ENCODE data around the gene LRRC40.
"Not testable (repeated sequence)": the region's sequence is repeated elsewhere in the genome, so short reads cannot be mapped to it uniquely, and the experiment has no call there.

LRRC40 gene

DNA sequence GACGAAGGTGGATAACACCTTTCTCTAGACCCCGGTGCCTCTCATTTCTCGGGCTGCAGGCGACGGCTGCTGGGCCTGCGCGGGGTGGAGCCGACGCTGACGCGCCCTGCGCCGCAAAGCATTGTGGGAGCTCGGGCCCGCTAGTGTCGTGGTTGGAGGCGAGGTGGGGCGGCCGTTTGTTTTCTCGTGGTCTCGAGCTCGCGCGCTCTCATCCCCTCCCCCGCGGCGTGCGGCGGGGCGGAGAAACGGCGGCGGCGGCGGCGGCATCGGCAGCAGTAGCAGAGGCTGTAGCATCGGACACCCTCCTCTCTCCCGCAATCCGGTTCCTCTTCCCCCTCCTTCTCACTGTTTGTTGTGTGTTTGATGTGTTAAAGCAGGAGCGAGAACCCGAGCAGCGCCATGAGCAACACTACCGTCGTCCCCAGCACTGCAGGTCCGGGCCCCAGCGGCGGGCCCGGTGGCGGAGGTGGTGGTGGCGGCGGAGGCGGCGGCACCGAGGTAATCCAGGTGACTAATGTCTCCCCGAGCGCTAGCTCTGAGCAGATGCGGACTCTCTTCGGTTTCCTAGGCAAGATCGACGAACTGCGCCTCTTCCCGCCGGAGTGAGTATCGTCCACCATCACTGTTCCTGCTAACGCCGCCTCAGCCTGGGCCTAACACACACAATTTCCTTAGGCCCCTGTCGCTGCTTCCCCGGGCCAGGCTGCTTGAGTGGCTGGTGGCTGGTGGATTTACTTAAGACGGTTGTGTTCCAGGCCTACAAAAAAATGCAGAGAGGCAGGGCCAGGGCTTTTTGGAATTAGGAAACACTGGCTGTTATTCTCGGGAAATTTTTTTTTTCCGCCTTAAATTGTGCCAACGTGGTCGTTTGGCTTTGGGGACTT is 16.1 kb upstream of the LRRC40 start, which contains the start of gene SRSF11:
TSS of gene SRSF11 (plus strand) at position 143 of the 884 bp plus-strand sequence. CDS start at position 400, 257 bp downstream.
- H3K9ac ChIP-seq (ENCODE audit: low read depth, low read length) = peak within 1 kb of the TSS; percentile 96
- H3K27me3 ChIP-seq (ENCODE audit: insufficient read depth, low read length) = no peaks in the 10 kb centered on the region
- H3K27ac ChIP-seq (ENCODE audit: low read length) = peak within 1 kb of the TSS; percentile 75
- H3K4me3 ChIP-seq (ENCODE audit: low read length) = peak within 1 kb of the TSS; percentile 95
- peaks cover 7% of the 10 kb centered on the region; the same call in 1 of the 2 replicates for H3K4me1 ChIP-seq (ENCODE audit: insufficient read depth, low read length)
- peaks cover 44% of the 10 kb centered on the region for H3K36me3 ChIP-seq (ENCODE audit: insufficient read depth, low read depth, low read length)
- no peaks in the 10 kb centered on the region for H3K9me3 ChIP-seq (ENCODE audit: insufficient read depth, low read depth, low read length)

DNA sequence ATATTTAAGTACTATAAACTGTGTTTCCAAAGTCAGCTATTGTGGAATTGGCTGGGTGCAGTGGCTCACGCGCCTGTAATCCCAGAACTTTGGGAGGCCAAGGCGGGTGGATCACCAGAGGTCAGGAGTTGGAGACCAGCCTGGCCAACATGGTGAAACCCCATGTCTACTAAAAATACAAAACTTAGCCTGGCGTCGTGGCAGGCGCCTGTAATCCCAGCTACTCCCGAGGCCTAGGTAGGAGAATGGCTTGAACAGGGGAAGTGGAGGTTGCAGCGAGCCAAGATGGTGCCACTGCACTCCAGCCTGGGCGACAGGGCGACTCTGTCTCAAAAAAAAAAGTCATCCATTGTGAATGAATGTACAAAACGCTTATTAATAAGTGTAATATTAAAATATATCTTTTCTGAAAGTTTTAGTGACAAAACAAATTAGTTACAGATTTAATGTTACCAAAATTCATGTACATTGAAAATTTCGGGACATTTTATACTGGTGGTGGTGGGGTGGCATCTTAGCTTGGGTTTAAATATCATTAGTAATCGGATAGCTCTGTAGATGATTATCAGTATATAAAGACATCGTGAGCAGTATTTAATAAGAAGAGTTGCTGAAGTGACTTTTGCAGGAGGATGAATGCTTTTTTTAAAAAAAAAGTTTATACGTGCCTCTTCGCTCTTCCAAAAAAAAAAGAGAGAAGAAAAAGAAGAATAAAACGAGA is 15.3 kb upstream of the LRRC40 start:
- Histone ChIP-seq H3K9me3 (ENCODE audit: insufficient read depth, low read depth, low read length) (no peaks in the 10 kb centered on the region), H3K4me3 (ENCODE audit: low read length) (peak overlapping the region; percentile 95)

DNA sequence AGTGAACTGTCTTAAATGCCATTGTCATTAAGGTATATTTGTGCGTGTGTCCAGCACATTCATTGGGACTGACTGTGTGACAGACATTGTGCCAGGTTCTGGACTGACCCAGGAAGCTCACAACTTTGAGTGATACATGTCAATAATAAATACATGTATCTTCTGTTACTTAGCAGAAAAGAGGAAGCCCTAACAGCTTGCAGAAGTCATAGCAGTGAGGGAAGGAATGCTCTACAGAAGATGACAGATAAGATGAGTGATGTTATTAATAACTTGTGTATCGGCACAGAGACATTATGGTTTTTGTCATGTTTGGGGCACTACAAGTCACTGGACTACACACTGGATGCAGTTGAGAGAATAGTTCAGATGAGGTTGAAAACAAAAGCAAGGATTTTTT is 14.6 kb upstream of the LRRC40 start:
- no peak overlapping the region for H3K4me3 ChIP-seq (ENCODE audit: low read length)
- H3K36me3 ChIP-seq (ENCODE audit: insufficient read depth, low read depth, low read length) = peaks cover 38% of the 10 kb centered on the region
- no peak overlapping the region for H3K9ac ChIP-seq (ENCODE audit: low read depth, low read length)
- H3K9me3 ChIP-seq (ENCODE audit: insufficient read depth, low read depth, low read length) = no peaks in the 10 kb centered on the region
- H3K27me3 ChIP-seq (ENCODE audit: insufficient read depth, low read length) = no peaks in the 10 kb centered on the region
- H3K27ac ChIP-seq (ENCODE audit: low read length) = no peak overlapping the region
- peaks cover 10% of the 10 kb centered on the region for H3K4me1 ChIP-seq (ENCODE audit: insufficient read depth, low read length)

More for the DNA sequence above, 15.3 kb upstream of the LRRC40 start:
- Histone ChIP-seq H3K9ac (ENCODE audit: low read depth, low read length) (peak overlapping the region; percentile 96; the same call in 1 of the 2 replicates), H3K27me3 (ENCODE audit: insufficient read depth, low read length) (no peaks in the 10 kb centered on the region), H3K27ac (ENCODE audit: low read length) (peak overlapping the region; percentile 75), H3K4me1 (ENCODE audit: insufficient read depth, low read length) (peaks cover 7% of the 10 kb centered on the region; the same call in 1 of the 2 replicates), H3K36me3 (ENCODE audit: insufficient read depth, low read depth, low read length) (peaks cover 41% of the 10 kb centered on the region)

DNA sequence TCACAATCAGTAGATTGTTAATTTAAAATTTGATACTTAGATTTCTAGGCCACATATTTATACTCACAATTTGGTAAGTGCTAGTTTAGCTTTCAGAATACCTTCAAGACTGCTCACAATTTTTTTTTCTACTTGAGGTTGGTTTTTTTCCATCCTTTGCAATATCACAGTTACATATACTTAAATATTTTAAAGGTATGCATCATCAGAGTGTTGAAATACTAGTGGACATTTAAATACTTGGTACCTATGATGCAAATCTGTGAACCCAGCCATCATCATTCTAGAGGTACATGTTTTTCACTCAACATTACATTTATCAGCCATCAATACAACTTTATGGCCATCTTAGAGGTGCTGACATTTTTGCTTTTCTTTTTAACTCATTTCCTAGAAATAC is 6.2 kb upstream of the LRRC40 start:
- H3K27ac ChIP-seq (ENCODE audit: low read length) = no peak overlapping the region
- no peak overlapping the region for H3K9ac ChIP-seq (ENCODE audit: low read depth, low read length)
- H3K9me3 ChIP-seq (ENCODE audit: insufficient read depth, low read depth, low read length) = no peaks in the 10 kb centered on the region
- no peaks in the 10 kb centered on the region for H3K27me3 ChIP-seq (ENCODE audit: insufficient read depth, low read length)
- H3K36me3 ChIP-seq (ENCODE audit: insufficient read depth, low read depth, low read length) = peaks cover 21% of the 10 kb centered on the region
- H3K4me1 ChIP-seq (ENCODE audit: insufficient read depth, low read length) = peaks cover 4% of the 10 kb centered on the region
- H3K4me3 ChIP-seq (ENCODE audit: low read length) = no peak overlapping the region

DNA sequence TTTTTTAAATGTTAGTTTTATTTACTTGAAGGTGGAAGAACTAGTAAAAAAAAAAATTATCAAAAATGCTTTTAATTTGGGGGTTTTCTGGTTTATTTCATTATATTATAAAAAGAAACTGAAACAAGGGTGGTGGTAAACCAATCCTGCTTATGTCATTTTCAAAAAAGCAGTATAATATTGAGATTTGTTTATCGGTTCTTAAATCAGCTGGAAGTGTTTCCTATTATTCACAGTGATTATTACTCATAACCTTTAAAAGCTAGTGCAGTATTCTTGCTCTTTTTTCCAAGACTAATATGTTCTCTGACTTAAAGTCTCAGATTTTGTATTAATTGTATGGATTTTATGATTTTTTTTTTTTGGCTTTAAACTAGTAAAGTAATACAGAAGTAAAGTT is 5.4 kb upstream of the LRRC40 start:
- Histone ChIP-seq H3K9ac (ENCODE audit: low read depth, low read length) (no peak overlapping the region), H3K36me3 (ENCODE audit: insufficient read depth, low read depth, low read length) (peaks cover 17% of the 10 kb centered on the region), H3K27me3 (ENCODE audit: insufficient read depth, low read length) (no peaks in the 10 kb centered on the region), H3K27ac (ENCODE audit: low read length) (no peak overlapping the region), H3K4me1 (ENCODE audit: insufficient read depth, low read length) (peaks cover 4% of the 10 kb centered on the region), H3K4me3 (ENCODE audit: low read length) (no peak overlapping the region), H3K9me3 (ENCODE audit: insufficient read depth, low read depth, low read length) (no peaks in the 10 kb centered on the region)

DNA sequence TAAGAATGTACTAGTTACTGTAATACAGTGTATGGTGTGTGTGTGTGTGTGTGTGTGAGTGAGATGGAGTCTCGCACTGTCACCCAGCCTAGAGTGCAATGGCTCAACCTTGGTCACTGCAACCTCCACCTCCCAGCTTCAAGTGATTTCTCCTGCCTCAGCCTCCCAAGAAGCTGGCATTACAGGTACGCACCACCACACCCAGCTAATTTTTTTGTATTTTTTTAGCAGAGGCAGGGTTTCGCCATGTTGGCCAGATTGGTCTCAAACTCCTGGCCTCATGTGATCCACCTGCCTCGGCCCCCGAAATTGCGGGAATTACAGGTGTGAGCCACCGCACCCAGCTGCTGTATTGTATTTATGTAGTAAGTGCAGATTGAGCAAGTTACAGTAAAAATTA is 2.9 kb upstream of the LRRC40 start:
- no peak overlapping the region for H3K4me3 ChIP-seq (ENCODE audit: low read length)
- no peak overlapping the region for H3K9ac ChIP-seq (ENCODE audit: low read depth, low read length)
- H3K27ac ChIP-seq (ENCODE audit: low read length) = no peak overlapping the region
- H3K27me3 ChIP-seq (ENCODE audit: insufficient read depth, low read length) = no peaks in the 10 kb centered on the region
- H3K36me3 ChIP-seq (ENCODE audit: insufficient read depth, low read depth, low read length) = peaks cover 14% of the 10 kb centered on the region
- no peaks in the 10 kb centered on the region; the same call in 1 of the 2 replicates for H3K4me1 ChIP-seq (ENCODE audit: insufficient read depth, low read length)
- H3K9me3 ChIP-seq (ENCODE audit: insufficient read depth, low read depth, low read length) = no peaks in the 10 kb centered on the region

DNA sequence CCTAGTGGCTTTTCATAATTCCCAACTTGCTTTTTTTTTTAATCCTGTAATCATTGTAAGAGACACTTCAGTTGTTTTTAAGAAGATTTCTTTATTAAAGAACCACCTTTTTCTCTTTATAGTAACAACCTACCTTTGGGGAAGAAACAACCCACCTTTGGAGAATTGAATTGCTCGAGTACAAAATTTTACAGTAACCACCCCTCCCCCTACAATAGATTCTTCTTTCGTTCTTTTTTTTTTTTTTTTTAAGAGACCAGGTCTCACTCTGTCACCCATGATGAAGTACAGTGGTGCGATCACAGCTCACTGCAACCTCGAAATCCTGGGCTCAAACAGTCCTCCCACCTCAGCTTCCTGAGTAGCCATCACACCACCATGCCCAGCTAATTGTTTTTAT is 2.1 kb upstream of the LRRC40 start:
- H3K4me3 ChIP-seq (ENCODE audit: low read length) = no peak overlapping the region
- H3K27ac ChIP-seq (ENCODE audit: low read length) = no peak overlapping the region
- H3K27me3 ChIP-seq (ENCODE audit: insufficient read depth, low read length) = no peaks in the 10 kb centered on the region
- H3K9me3 ChIP-seq (ENCODE audit: insufficient read depth, low read depth, low read length) = no peaks in the 10 kb centered on the region
- H3K36me3 ChIP-seq (ENCODE audit: insufficient read depth, low read depth, low read length) = peaks cover 14% of the 10 kb centered on the region
- no peak overlapping the region for H3K9ac ChIP-seq (ENCODE audit: low read depth, low read length)
- no peaks in the 10 kb centered on the region; the same call in 1 of the 2 replicates for H3K4me1 ChIP-seq (ENCODE audit: insufficient read depth, low read length)

DNA sequence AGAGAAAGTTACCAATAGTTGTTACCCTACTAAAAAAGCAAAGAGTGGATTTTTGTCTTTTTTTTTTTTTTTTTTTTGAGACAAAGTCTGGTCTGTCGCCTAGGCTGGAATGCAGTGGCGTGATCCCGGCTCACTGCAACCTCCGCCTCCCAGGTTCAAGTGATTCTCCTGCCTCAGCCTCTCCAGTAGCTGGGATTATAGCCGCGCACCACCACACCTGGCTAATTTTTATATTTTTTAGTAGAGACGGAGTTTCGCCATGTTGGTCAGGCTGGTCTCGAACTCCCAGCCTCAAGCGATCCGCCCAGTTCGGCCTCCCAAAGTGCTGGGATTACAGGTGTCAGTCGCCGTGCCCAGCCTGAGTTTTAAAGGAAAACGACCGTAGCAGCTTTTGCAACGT is 1.5 kb upstream of the LRRC40 start:
- Histone ChIP-seq H3K9ac (ENCODE audit: low read depth, low read length) (peak overlapping the region; percentile 98; the same call in 1 of the 2 replicates), H3K36me3 (ENCODE audit: insufficient read depth, low read depth, low read length) (peaks cover 14% of the 10 kb centered on the region), H3K4me3 (ENCODE audit: low read length) (peak overlapping the region; percentile 99)
- H3K9me3 ChIP-seq (ENCODE audit: insufficient read depth, low read depth, low read length); H3K27ac ChIP-seq (ENCODE audit: low read length); H3K27me3 ChIP-seq (ENCODE audit: insufficient read depth, low read length); H3K4me1 ChIP-seq (ENCODE audit: insufficient read depth, low read length): not testable (repeated sequence)

DNA sequence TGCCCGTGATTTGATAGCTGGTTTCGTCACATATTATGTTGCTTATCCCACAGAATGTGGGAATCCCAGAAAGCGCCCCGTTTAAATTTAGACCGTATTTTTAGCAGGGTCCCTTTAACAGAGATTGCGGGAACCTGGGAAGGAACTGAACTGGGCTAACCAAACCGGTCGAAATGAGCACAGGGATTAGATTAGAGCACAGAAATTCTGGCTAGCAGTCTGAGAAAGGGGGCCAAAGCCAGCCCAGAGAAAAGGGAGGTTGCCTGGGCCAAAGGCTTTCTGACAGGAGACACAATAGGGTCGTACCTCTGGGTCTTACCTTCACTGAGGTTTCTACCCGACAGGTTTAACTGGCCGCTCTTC is 327 bp downstream of the LRRC40 start:
- Histone ChIP-seq H3K27ac (ENCODE audit: low read length) (peak overlapping the region; percentile 23), H3K9me3 (ENCODE audit: insufficient read depth, low read depth, low read length) (no peaks in the 10 kb centered on the region), H3K9ac (ENCODE audit: low read depth, low read length) (peak overlapping the region; percentile 98), H3K4me3 (ENCODE audit: low read length) (peak overlapping the region; percentile 99), H3K27me3 (ENCODE audit: insufficient read depth, low read length) (no peaks in the 10 kb centered on the region), H3K36me3 (ENCODE audit: insufficient read depth, low read depth, low read length) (peaks cover 14% of the 10 kb centered on the region), H3K4me1 (ENCODE audit: insufficient read depth, low read length) (no peaks in the 10 kb centered on the region; the same call in 1 of the 2 replicates)

DNA sequence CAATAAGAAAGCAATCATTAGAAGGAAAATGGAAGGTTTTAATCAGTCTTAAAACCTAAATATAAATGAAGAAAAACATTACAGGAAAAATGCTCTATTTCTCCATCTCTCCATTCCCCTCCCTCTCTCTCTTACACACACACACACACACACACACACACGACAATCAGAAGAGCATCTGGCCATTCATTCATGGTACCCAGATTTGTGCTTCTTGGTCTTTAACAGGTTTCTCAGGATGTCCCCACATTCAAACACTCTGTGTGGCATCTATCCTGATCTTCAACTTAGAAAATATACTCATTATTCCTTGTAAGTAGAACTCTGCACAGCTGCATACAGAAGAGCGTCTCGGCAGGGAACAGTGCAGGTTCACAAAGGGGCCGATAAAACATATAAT is 779 bp downstream of the LRRC40 start:
- Histone ChIP-seq H3K36me3 (ENCODE audit: insufficient read depth, low read depth, low read length) (peaks cover 14% of the 10 kb centered on the region), H3K27me3 (ENCODE audit: insufficient read depth, low read length) (no peaks in the 10 kb centered on the region), H3K4me3 (ENCODE audit: low read length) (peak overlapping the region; percentile 99), H3K4me1 (ENCODE audit: insufficient read depth, low read length) (no peaks in the 10 kb centered on the region; the same call in 1 of the 2 replicates), H3K9ac (ENCODE audit: low read depth, low read length) (peak overlapping the region; percentile 98), H3K27ac (ENCODE audit: low read length) (no peak overlapping the region), H3K9me3 (ENCODE audit: insufficient read depth, low read depth, low read length) (no peaks in the 10 kb centered on the region)

DNA sequence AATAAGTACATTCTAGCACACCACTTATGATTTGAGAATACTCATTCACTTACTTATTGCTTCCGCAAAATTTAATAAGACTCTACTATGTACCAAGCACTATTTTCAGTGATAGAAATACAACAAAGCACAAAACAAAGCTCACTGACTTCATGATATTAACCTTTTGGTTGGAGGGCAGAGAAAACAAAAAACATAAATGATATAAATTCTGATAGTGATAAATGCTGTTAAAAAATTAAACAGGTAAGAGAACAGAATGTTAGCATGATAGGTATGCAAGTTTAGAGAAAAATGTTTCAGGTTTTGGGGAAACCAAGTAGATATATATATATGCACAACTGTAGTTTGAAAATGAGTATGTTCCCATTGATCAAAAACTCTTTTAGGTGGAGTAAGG is 1.2 kb downstream of the LRRC40 start:
- no peaks in the 10 kb centered on the region for H3K27me3 ChIP-seq (ENCODE audit: insufficient read depth, low read length)
- H3K36me3 ChIP-seq (ENCODE audit: insufficient read depth, low read depth, low read length) = peaks cover 14% of the 10 kb centered on the region
- peak overlapping the region; percentile 99 for H3K4me3 ChIP-seq (ENCODE audit: low read length)
- H3K9me3 ChIP-seq (ENCODE audit: insufficient read depth, low read depth, low read length) = no peaks in the 10 kb centered on the region
- peak overlapping the region; percentile 98 for H3K9ac ChIP-seq (ENCODE audit: low read depth, low read length)
- H3K4me1 ChIP-seq (ENCODE audit: insufficient read depth, low read length) = no peaks in the 10 kb centered on the region; the same call in 1 of the 2 replicates
- no peak overlapping the region for H3K27ac ChIP-seq (ENCODE audit: low read length)
